Neural crest cell (in vitro differentiated cells): ENCODE measurements around the gene RCBTB1. TPM values are rescaled to one million over a fixed set of nuclear protein-coding genes. Genes with fewer than 3 reads are reported as not detected.

Experiments used
- DNase-seq: peaks from one replicate; pipeline ENCODE4 v3.0.0; 2021; ENCODE audit warnings: low read depth, mixed read lengths, low spot score
- H3K27ac Mint-ChIP-seq: one replicate; pipeline ENCODE4 v1.8.0; 2021; ENCODE audit warnings: mild to moderate bottlenecking, mixed read lengths; ENCODE audit not compliant: unreplicated experiment
- H3K27me3 Mint-ChIP-seq: 2 replicates; pipeline ENCODE4 v1.8.0; 2021; ENCODE audit warnings: low read depth, mild to moderate bottlenecking, mixed read lengths
- H3K36me3 Mint-ChIP-seq: 2 replicates; pipeline ENCODE4 v1.8.0; 2021; ENCODE audit warnings: low read depth, mild to moderate bottlenecking, mixed read lengths
- H3K4me1 Mint-ChIP-seq: 2 replicates; pipeline ENCODE4 v1.8.0; 2021; ENCODE audit warnings: mixed read lengths
- H3K4me3 Mint-ChIP-seq: one replicate; pipeline ENCODE4 v1.8.0; 2021; ENCODE audit warnings: mild to moderate bottlenecking, mixed read lengths
- H3K9me3 Mint-ChIP-seq: 2 replicates; pipeline ENCODE4 v1.8.0; 2021; ENCODE audit warnings: mixed read lengths
- CTCF ChIP-seq: fragments of 200-600 bp; sonication (generic); conservative IDR thresholded peaks from 2 replicates; pipeline ENCODE4 v1.5.0; 2021; ENCODE audit warnings: antibody characterized with exemption, mild to moderate bottlenecking
- total RNA-seq: library from RNA; stranded (reverse); gene quantifications from 2 replicates; pipeline ENCODE4 v1.2.1, GENCODE V29; 2021

RCBTB1 gene
- total RNA-seq, 1 donor from 2014 or later, result 40.0 TPM

GRCh38 chr13:49580980-49581680, 4.2 kb downstream of the RCBTB1 start:
- Mint-ChIP-seq H3K4me3 (peak overlapping the region; percentile 32), H3K36me3 (peaks cover 7% of the 10 kb centered on the region), H3K9me3 (no peaks in the 10 kb centered on the region), H3K27ac (no peak overlapping the region), H3K4me1 (peaks cover 16% of the 10 kb centered on the region), H3K27me3 (no peaks in the 10 kb centered on the region)
- DNase-seq, result no peak
- no peak for TF ChIP-seq CTCF

GRCh38 chr13:49579501-49579900, 5.9 kb downstream of the RCBTB1 start:
- no peak for TF ChIP-seq CTCF
- Mint-ChIP-seq H3K9me3 (no peaks in the 10 kb centered on the region), H3K4me1 (peaks cover 9% of the 10 kb centered on the region), H3K27ac (no peak overlapping the region), H3K27me3 (no peaks in the 10 kb centered on the region), H3K4me3 (no peak overlapping the region), H3K36me3 (peaks cover 11% of the 10 kb centered on the region)
- DNase-seq, result no peak

GRCh38 chr13:49571299-49572240, 13.8 kb downstream of the RCBTB1 start:
- H3K36me3 Mint-ChIP-seq, result peaks cover 16% of the 10 kb centered on the region
- no peak for DNase-seq
- no peaks in the 10 kb centered on the region for H3K27me3 Mint-ChIP-seq
- TF ChIP-seq CTCF, result no peak
- H3K4me3 Mint-ChIP-seq, result no peak overlapping the region
- no peaks in the 10 kb centered on the region for H3K9me3 Mint-ChIP-seq
- no peak overlapping the region for H3K27ac Mint-ChIP-seq
- H3K4me1 Mint-ChIP-seq, result no peaks in the 10 kb centered on the region

GRCh38 chr13:49569993-49570689, 15.2 kb downstream of the RCBTB1 start:
- DNase-seq, result no peak
- Mint-ChIP-seq H3K9me3 (no peaks in the 10 kb centered on the region), H3K27ac (no peak overlapping the region)

More at GRCh38 chr13:49569993-49570689, 15.2 kb downstream of the RCBTB1 start:
- Mint-ChIP-seq H3K4me1 (no peaks in the 10 kb centered on the region), H3K27me3 (no peaks in the 10 kb centered on the region), H3K36me3 (peaks cover 18% of the 10 kb centered on the region), H3K4me3 (no peak overlapping the region)
- TF ChIP-seq CTCF, result no peak
